GM18858 (cell line): ENCODE measurements around the gene HS1BP3.

Experiments
- ATAC-seq: cut with Tn5 transposase; IDR thresholded peaks from one replicate; pipeline ENCODE4 v1.9.1; 2021; ENCODE audit not compliant: unreplicated experiment

The HS1BP3 gene

GRCh38 chr2:20631617-20632307 is 19.1 kb downstream of the HS1BP3 start:
- no peak for ATAC-seq

- no peak for ATAC-seq
Observed at GRCh38 chr2:20630967-20631366, 19.9 kb downstream of the HS1BP3 start.

- no peak for ATAC-seq
Observed at GRCh38 chr2:20629581-20630171, 21.2 kb downstream of the HS1BP3 start.

GRCh38 chr2:20629181-20629580 is 21.7 kb downstream of the HS1BP3 start:
- ATAC-seq, result no peak

GRCh38 chr2:20627712-20628380 is 23.1 kb downstream of the HS1BP3 start:
- ATAC-seq, result no peak

- ATAC-seq, result no peak
Observed at GRCh38 chr2:20626698-20627513, 24.0 kb downstream of the HS1BP3 start.

- no peak for ATAC-seq
Observed at GRCh38 chr2:20626392-20626697, 24.6 kb downstream of the HS1BP3 start.

GRCh38 chr2:20625491-20626391 is 25.2 kb downstream of the HS1BP3 start:
- no peak for ATAC-seq

GRCh38 chr2:20624884-20625485 is 25.9 kb downstream of the HS1BP3 start:
- ATAC-seq, result no peak

- ATAC-seq, result no peak
Observed at GRCh38 chr2:20624156-20624883, 26.6 kb downstream of the HS1BP3 start.

GRCh38 chr2:20623741-20624155 is 27.1 kb downstream of the HS1BP3 start:
- ATAC-seq, result no peak

- no peak for ATAC-seq
Observed at GRCh38 chr2:20623241-20623640, 27.7 kb downstream of the HS1BP3 start.

GRCh38 chr2:20622731-20623130 is 28.2 kb downstream of the HS1BP3 start:
- no peak for ATAC-seq

GRCh38 chr2:20622296-20622686 is 28.6 kb downstream of the HS1BP3 start:
- ATAC-seq, result no peak

- ATAC-seq, result no peak
Observed at GRCh38 chr2:20621366-20622295, 29.3 kb downstream of the HS1BP3 start.

GRCh38 chr2:20620696-20621365 is 30.1 kb downstream of the HS1BP3 start:
- ATAC-seq, result no peak

- ATAC-seq, result no peak
Observed at GRCh38 chr2:20620271-20620681, 30.6 kb downstream of the HS1BP3 start.

- no peak for ATAC-seq
Observed at GRCh38 chr2:20619624-20620024, 31.3 kb downstream of the HS1BP3 start.
